B cell (primary cell): ENCODE measurements around the gene ZFPM1. TPM values are rescaled to one million over a fixed set of nuclear protein-coding genes. Genes with fewer than 3 reads are reported as not detected.

Source experiments
- ATAC-seq: fragments of 200-7000 bp; cut with Tn5 transposase; one replicate; pipeline ENCODE4 v1.10.0; 2021; ENCODE audit warnings: low read depth, mild to moderate bottlenecking, moderate number of reproducible peaks, moderate library complexity
- CTCF ChIA-PET: fragments of 350-600 bp; sonication (Branson Sonifier 250); formaldehyde crosslinking; loops from one replicate; lab custom pipeline; 2021; ENCODE audit warnings: antibody characterized with exemption, inconsistent platforms; lab: Charles Lee
- POLR2A ChIA-PET: fragments of 350-600 bp; sonication (Branson Sonifier 250); formaldehyde crosslinking; loops from one replicate; lab custom pipeline; 2021; ENCODE audit warnings: antibody characterized with exemption; lab: Charles Lee
- DNase-seq: peaks from one replicate; pipeline ENCODE4 v3.0.0; 2013
- H2AFZ ChIP-seq: 2 replicates; pipeline ENCODE4 v1.6.1; 2012; ENCODE audit warnings: mild to moderate bottlenecking, low read depth, low read length; ENCODE audit not compliant: insufficient read depth, poor library complexity, severe bottlenecking
- H3K27ac ChIP-seq, 2 donors: 1 replicate in 1 of 2; 2 replicates in 1 of 2; pipeline ENCODE4 v1.5.1; 2012 to 2013; ENCODE audit warnings: low read length in 2 of 2, mild to moderate bottlenecking in 2 of 2, moderate library complexity in 1 of 2
- H3K27me3 ChIP-seq, 4 experiments: fragments of 200-600 bp in 1 of 4; sonication (generic) in 1 of 4; replicated peaks in 1 of 4; 1 replicate in 2 of 4; 2 replicates in 2 of 4; pipeline versions ENCODE4 v1.6.1 to v1.7.0; 2013 to 2016; ENCODE audit warnings: low read length in 3 of 4, mild to moderate bottlenecking in 2 of 4, mixed read lengths in 1 of 4, moderate library complexity in 1 of 4; ENCODE audit not compliant: insufficient read depth in 4 of 4, control insufficient read depth in 3 of 4; ENCODE audit errors: control extremely low read depth in 1 of 4
- H3K36me3 ChIP-seq, 2 experiments: replicated peaks in 1 of 2; 1 replicate in 1 of 2; 2 replicates in 1 of 2; pipeline versions ENCODE4 v1.6.1 to v1.7.1; 2013; ENCODE audit warnings: low read length in 1 of 2; ENCODE audit not compliant: insufficient read depth in 2 of 2, control insufficient read depth in 1 of 2; ENCODE audit errors: control extremely low read depth in 1 of 2, extremely low read depth in 1 of 2
- H3K4me1 ChIP-seq, 2 donors: fragments of 200-600 bp in 1 of 2; sonication (generic) in 1 of 2; 1 replicate in 1 of 2; 2 replicates in 1 of 2; pipeline versions ENCODE4 v1.5.1 to v1.6.1; 2013 to 2017; ENCODE audit warnings: low read length in 2 of 2; ENCODE audit not compliant: control insufficient read depth in 2 of 2, insufficient read depth in 2 of 2
- H3K4me2 ChIP-seq: replicated peaks from 2 replicates; pipeline ENCODE3; 2012; ENCODE audit warnings: mild to moderate bottlenecking, low read depth, low read length; ENCODE audit not compliant: poor library complexity, severe bottlenecking
- H3K4me3 ChIP-seq, 5 experiments: fragments of 200-600 bp in 1 of 5; sonication (generic) in 1 of 5; 1 replicate in 3 of 5; 2 replicates in 2 of 5; pipeline versions ENCODE4 v1.5.1 to v1.7.0; 2011 to 2016; ENCODE audit warnings: low read length in 4 of 5, mild to moderate bottlenecking in 4 of 5, low read depth in 2 of 5, control low read depth in 1 of 5, moderate library complexity in 1 of 5; ENCODE audit not compliant: insufficient read depth in 1 of 5; ENCODE audit errors: control extremely low read depth in 1 of 5, extremely low read depth in 1 of 5
- H3K79me2 ChIP-seq: fragments of 200-600 bp; sonication (generic); one replicate; pipeline ENCODE4 v1.6.0; 2016; ENCODE audit warnings: low read length; ENCODE audit not compliant: control insufficient read depth, insufficient read depth
- H3K9ac ChIP-seq: fragments of 200-600 bp; sonication (generic); 2 replicates; pipeline ENCODE4 v1.6.1; 2017; ENCODE audit warnings: mild to moderate bottlenecking, low read length, moderate library complexity
- H3K9me3 ChIP-seq, 3 donors: one replicate each; pipeline versions ENCODE4 v1.6.1 to v1.7.1; 2013; ENCODE audit warnings: low read length in 2 of 3; ENCODE audit not compliant: control insufficient read depth in 2 of 3, insufficient read depth in 1 of 3; ENCODE audit errors: control extremely low read depth in 1 of 3
- H4K20me1 ChIP-seq: 2 replicates; pipeline ENCODE4 v1.6.0; 2012; ENCODE audit warnings: mild to moderate bottlenecking, low read length; ENCODE audit not compliant: insufficient read depth, control insufficient read depth, poor library complexity, severe bottlenecking
- H3K27ac Mint-ChIP-seq: one replicate; pipeline ENCODE4 v1.8.0; 2021; ENCODE audit warnings: mixed read lengths
- H3K27me3 Mint-ChIP-seq: one replicate; pipeline ENCODE4 v1.8.0; 2021; ENCODE audit warnings: mixed read lengths
- H3K4me1 Mint-ChIP-seq: one replicate; pipeline ENCODE4 v1.8.0; 2021; ENCODE audit warnings: mixed read lengths
- H3K4me3 Mint-ChIP-seq: one replicate; pipeline ENCODE4 v1.8.0; 2021; ENCODE audit warnings: mixed read lengths
- H3K9me3 Mint-ChIP-seq: one replicate; pipeline ENCODE4 v1.8.0; 2022; ENCODE audit warnings: mixed read lengths; ENCODE audit not compliant: insufficient read depth
- CTCF ChIP-seq: fragments of 200-600 bp; IDR thresholded peaks from one replicate; pipeline ENCODE4 v1.8.0; 2022; ENCODE audit warnings: antibody characterized with exemption, mild to moderate bottlenecking
- EZH2 ChIP-seq: IDR thresholded peaks from 2 replicates; pipeline ENCODE4 v1.6.1; 2012; ENCODE audit warnings: borderline replicate concordance, low read depth, mild to moderate bottlenecking, moderate library complexity, low read length; ENCODE audit not compliant: insufficient read depth, poor library complexity, severe bottlenecking
- WGBS: methylation state at CpG from one replicate; pipeline ENCODE4 v1.1.5; 2013; ENCODE audit warnings: missing lambda C conversion rate; ENCODE audit not compliant: insufficient coverage; 5-methylcytosine and 5-hydroxymethylcytosine counted together
- intact Hi-C: fragments of 100-400 bp; cut with micrococcal nuclease; formaldehyde crosslinking; loops from one replicate; pipeline ENCODE4 v1.10.0; 2022
- polyA plus RNA-seq: library from polyadenylated mRNA; depleted of rRNA; stranded (reverse); fragments of >200 nt; gene quantifications from 2 replicates; pipeline ENCODE4 v1.2.3, GENCODE V29; 2012
- total RNA-seq, 2 donors: library from RNA; stranded (reverse); fragments of 120-200 nt in 1 of 2; gene quantifications; 1 replicate in 1 of 2; 2 replicates in 1 of 2; pipeline versions ENCODE4 v1.2.3 to v1.2.4, GENCODE V29; 2013 to 2022

ZFPM1 gene
- total and polyA plus RNA-seq, 2 donors (not counting 1 experiment from before 2014, with no cell fraction given): 4.3 to 34.6 TPM

- H3K79me2 ChIP-seq: peaks cover 3% of the 10 kb centered on the region
- H3K4me3 ChIP-seq: no peak overlapping the region
- Mint-ChIP-seq H3K4me3 (no peak overlapping the region), H3K9me3 (no peaks in the 10 kb centered on the region), H3K4me1 (peaks cover 5% of the 10 kb centered on the region), H3K27ac (no peak overlapping the region), H3K27me3 (no peaks in the 10 kb centered on the region)
- H3K4me2 ChIP-seq: no peak overlapping the region
- TF ChIP-seq CTCF: no peak
- TF ChIP-seq EZH2: no peak
- H3K9me3 ChIP-seq: no peaks in the 10 kb centered on the region
- ChIA-PET CTCF (no interaction called here), POLR2A (no interaction called here)
- H4K20me1 ChIP-seq: peaks cover 7% of the 10 kb centered on the region
- peaks cover 0 to 5% of the 10 kb centered on the region in 2 donors for H3K4me1 ChIP-seq
- WGBS: 95% methylated on average over 23 of the region's 24 CpGs
- intact Hi-C loops: no loop called here
- no peaks in the 10 kb centered on the region for H3K27me3 ChIP-seq
- H2AFZ ChIP-seq: no peak overlapping the region
- DNase-seq (no peak), ATAC-seq (no peak)
- no peaks in the 10 kb centered on the region for H3K36me3 ChIP-seq
- no peak overlapping the region for H3K27ac ChIP-seq
- no peak overlapping the region for H3K9ac ChIP-seq
Observed at GRCh38 chr16:88522276-88522949, 69.3 kb downstream of the ZFPM1 start.

GRCh38 chr16:88523309-88524161, 70.5 kb downstream of the ZFPM1 start:
- ChIA-PET CTCF (interaction anchor here (2.2 kb wide), 1 partner anchor 86 kb away, joined by 11 read pairs; no protein-coding TSS in a partner anchor), POLR2A (no interaction called here)
- Histone ChIP-seq H3K9ac (no peak overlapping the region), H3K36me3 (no peaks in the 10 kb centered on the region), H4K20me1 (peaks cover 7% of the 10 kb centered on the region), H3K4me1 (peaks cover 0 to 6% of the 10 kb centered on the region in 2 donors), H3K4me3 (no peak overlapping the region), H3K4me2 (no peak overlapping the region), H3K27ac (no peak overlapping the region), H3K9me3 (no peaks in the 10 kb centered on the region), H2AFZ (no peak overlapping the region), H3K27me3 (no peaks in the 10 kb centered on the region), H3K79me2 (peaks cover 3% of the 10 kb centered on the region)
- no peak for TF ChIP-seq CTCF
- H3K27me3 Mint-ChIP-seq: no peaks in the 10 kb centered on the region
- no peaks in the 10 kb centered on the region for H3K9me3 Mint-ChIP-seq
- H3K4me3 Mint-ChIP-seq: no peak overlapping the region
- H3K27ac Mint-ChIP-seq: no peak overlapping the region
- intact Hi-C loops: no loop called here
- ATAC-seq: no peak
- DNase-seq: no peak
- WGBS: 29% methylated on average over 43 of the region's 47 CpGs
- H3K4me1 Mint-ChIP-seq: peaks cover 5% of the 10 kb centered on the region
